Measurements from ENCODE around the gene TMEM63C.

GRCh38 chr14:77205566-77205965, 24.0 kb downstream of the TMEM63C start:
- TF ChIP-seq ZNF341 (tag by site-specific recombination; IDR thresholded peaks at IDR 0.05; ENCODE audit: low read depth) (no peak), ZNF639 (tag by site-specific recombination; IDR thresholded peaks at IDR 0.05) (no peak), ZNF121 (tag by site-specific recombination; IDR thresholded peaks at IDR 0.05) (no peak), ZNF146 (tag by site-specific recombination; IDR thresholded peaks at IDR 0.05) (no peak), ZNF624 (tag by site-specific recombination; IDR thresholded peaks at IDR 0.05) (no peak)
- TF ChIP-seq, protein P1, sequence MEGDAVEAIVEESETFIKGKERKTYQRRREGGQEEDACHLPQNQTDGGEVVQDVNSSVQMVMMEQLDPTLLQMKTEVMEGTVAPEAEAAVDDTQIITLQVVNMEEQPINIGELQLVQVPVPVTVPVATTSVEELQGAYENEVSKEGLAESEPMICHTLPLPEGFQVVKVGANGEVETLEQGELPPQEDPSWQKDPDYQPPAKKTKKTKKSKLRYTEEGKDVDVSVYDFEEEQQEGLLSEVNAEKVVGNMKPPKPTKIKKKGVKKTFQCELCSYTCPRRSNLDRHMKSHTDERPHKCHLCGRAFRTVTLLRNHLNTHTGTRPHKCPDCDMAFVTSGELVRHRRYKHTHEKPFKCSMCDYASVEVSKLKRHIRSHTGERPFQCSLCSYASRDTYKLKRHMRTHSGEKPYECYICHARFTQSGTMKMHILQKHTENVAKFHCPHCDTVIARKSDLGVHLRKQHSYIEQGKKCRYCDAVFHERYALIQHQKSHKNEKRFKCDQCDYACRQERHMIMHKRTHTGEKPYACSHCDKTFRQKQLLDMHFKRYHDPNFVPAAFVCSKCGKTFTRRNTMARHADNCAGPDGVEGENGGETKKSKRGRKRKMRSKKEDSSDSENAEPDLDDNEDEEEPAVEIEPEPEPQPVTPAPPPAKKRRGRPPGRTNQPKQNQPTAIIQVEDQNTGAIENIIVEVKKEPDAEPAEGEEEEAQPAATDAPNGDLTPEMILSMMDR (tag by site-specific recombination; IDR thresholded peaks at IDR 0.05): no peak
- TF ChIP-seq, protein P2, sequence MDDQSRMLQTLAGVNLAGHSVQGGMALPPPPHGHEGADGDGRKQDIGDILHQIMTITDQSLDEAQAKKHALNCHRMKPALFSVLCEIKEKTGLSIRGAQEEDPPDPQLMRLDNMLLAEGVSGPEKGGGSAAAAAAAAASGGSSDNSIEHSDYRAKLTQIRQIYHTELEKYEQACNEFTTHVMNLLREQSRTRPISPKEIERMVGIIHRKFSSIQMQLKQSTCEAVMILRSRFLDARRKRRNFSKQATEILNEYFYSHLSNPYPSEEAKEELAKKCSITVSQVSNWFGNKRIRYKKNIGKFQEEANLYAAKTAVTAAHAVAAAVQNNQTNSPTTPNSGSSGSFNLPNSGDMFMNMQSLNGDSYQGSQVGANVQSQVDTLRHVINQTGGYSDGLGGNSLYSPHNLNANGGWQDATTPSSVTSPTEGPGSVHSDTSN (CRISPR knock-in tag; IDR thresholded peaks at IDR 0.05): no peak
